ENCODE results near the gene SLC50A1. TPM values are rescaled to one million over a fixed set of nuclear protein-coding genes. Genes with fewer than 3 reads are reported as not detected.

SLC50A1 gene
- total RNA-seq, 1 experiment from 2014 or later = 67.6 TPM

DNA sequence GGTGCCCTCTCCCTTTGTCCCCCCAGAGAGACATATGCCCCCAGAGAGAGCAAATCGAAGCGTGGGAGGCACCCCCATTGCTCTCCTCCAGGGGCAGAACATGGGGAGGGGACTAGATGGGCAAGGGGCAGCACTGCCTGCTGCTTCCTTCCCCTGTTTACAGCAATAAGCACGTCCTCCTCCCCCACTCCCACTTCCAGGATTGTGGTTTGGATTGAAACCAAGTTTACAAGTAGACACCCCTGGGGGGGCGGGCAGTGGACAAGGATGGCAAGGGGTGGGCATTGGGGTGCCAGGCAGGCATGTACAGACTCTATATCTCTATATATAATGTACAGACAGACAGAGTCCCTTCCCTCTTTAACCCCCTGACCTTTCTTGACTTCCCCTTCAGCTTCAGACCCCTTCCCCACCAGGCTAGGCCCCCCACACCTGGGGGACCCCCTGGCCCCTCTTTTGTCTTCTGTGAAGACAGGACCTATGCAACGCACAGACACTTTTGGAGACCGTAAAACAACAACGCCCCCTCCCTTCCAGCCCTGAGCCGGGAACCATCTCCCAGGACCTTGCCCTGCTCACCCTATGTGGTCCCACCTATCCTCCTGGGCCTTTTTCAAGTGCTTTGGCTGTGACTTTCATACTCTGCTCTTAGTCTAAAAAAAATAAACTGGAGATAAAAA, 48.7 kb upstream of the SLC50A1 start:
- BruUV-seq (replicated peaks) = TSS peak; percentile 49
- CTCF ChIA-PET = interaction anchor here (0.5 to 2.0 kb wide), 4 partner anchors 36 to 407 kb away, joined by 3 to 8 read pairs (median 6); partner anchors contain the start of genes ADAM15 and KRTCAP2
- POLR2A ChIA-PET (ENCODE audit: unreplicated experiment) = no interaction called here

DNA sequence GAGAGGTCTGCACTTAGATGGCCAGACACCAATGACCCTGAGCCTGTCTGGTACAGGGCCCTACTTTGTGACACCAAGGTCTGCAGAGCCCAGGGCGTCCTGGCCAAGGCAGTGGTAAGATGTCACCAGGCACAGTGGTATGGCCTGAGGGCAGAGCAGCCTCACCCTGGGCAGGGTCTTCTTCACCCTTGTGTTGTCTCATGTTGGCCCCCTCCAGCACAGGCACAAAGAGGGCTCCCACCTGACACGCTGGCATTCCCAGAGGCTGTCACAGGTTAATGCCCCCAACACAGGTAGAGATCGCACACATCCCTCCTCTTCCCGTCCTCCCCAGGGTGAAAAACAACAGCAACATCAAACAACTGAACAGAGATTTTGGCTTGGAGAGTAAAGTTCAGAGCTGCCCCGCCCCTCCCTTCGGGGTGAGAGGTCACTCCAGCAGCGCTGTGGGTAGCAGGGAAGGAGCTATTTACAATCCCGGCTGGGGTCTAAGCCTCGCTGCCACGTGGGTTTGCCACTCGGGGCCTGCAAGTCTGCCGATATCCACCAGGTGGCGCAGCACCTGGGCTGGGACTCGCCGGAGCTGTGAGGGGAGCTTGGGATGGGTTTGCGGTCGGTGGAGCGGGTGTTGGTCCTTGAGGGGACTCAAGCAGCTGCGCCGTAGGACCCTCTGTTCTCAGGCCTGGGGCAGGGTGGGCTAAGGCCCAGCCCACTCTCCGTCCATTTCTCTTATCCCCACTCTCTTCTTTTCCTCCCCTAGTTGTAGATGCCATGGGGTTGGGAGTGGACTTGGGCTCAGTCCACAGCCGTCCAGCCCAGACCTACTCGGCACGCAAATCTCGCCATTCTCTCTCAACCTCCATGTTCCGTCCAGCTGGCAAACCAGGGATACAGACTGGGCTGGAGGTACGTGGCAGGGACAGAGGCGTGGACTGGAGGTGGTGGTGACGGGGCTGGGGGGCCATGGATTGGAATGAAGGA, 44.3 kb upstream of the SLC50A1 start:
- POLR2A ChIA-PET (ENCODE audit: unreplicated experiment) = interaction anchor here (0.6 to 0.7 kb wide), 2 partner anchors 43 to 82 kb away, joined by 3 to 15 read pairs; partner anchors contain the start of gene KRTCAP2
- peak overlapping the region; percentile 60 for H3K4me2 ChIP-seq
- H3K27ac ChIP-seq = no peak overlapping the region
- CTCF ChIA-PET = interaction anchor here (0.6 to 2.0 kb wide), 12 partner anchors 37 to 606 kb away, joined by 3 to 20 read pairs (median 3); partner anchors contain the start of gene KRTCAP2
- intact Hi-C loops (cut with micrococcal nuclease; ENCODE audit: unreplicated experiment) = loop anchor here (1.0 kb wide), 1 partner anchor 76 kb away; no protein-coding TSS in a partner anchor
- H3F3A ChIP-seq (ENCODE audit: insufficient read depth, low read depth) = peaks cover 8% of the 10 kb centered on the region; the same call in 1 of the 2 replicates
- H3K4me1 ChIP-seq (replicated peaks; ENCODE audit: insufficient read depth) = 0 out of 2 replicates have a peak, but pooled peaks cover 5% of the 10 kb centered on the region
- no peaks in the 10 kb centered on the region for H3K27me3 ChIP-seq (ENCODE audit: insufficient read depth, low read depth)
- no peaks in the 10 kb centered on the region for H3K9me3 ChIP-seq (ENCODE audit: insufficient read depth, low read depth)
- no peaks in the 10 kb centered on the region for H3K36me3 ChIP-seq (ENCODE audit: low read depth)
- peak; percentile 51 to 79 for DNase-seq
- H4K20me1 ChIP-seq (ENCODE audit: insufficient read depth) = no peaks in the 10 kb centered on the region
- no peak overlapping the region for H3K4me3 ChIP-seq
- no TSS peak for BruUV-seq (replicated peaks)
- H3K79me2 ChIP-seq (ENCODE audit: low read depth) = no peaks in the 10 kb centered on the region
- H3K9me2 ChIP-seq (ENCODE audit: insufficient read depth) = no peaks in the 10 kb centered on the region
- no peak for TF ChIP-seq EZH2 (IDR thresholded peaks at IDR 0.05; ENCODE audit: low read depth)
- TF ChIP-seq, protein P1, sequence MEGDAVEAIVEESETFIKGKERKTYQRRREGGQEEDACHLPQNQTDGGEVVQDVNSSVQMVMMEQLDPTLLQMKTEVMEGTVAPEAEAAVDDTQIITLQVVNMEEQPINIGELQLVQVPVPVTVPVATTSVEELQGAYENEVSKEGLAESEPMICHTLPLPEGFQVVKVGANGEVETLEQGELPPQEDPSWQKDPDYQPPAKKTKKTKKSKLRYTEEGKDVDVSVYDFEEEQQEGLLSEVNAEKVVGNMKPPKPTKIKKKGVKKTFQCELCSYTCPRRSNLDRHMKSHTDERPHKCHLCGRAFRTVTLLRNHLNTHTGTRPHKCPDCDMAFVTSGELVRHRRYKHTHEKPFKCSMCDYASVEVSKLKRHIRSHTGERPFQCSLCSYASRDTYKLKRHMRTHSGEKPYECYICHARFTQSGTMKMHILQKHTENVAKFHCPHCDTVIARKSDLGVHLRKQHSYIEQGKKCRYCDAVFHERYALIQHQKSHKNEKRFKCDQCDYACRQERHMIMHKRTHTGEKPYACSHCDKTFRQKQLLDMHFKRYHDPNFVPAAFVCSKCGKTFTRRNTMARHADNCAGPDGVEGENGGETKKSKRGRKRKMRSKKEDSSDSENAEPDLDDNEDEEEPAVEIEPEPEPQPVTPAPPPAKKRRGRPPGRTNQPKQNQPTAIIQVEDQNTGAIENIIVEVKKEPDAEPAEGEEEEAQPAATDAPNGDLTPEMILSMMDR (conservative IDR thresholded peaks at IDR 0.05) = peak; percentile 97
- H2AFZ ChIP-seq = peak overlapping the region; percentile 58

More for the DNA sequence above, 48.7 kb upstream of the SLC50A1 start:
- H3K4me2 ChIP-seq = no peak overlapping the region
- H3K27ac ChIP-seq = no peak overlapping the region
- no peaks in the 10 kb centered on the region for H3K9me2 ChIP-seq (ENCODE audit: insufficient read depth)
- H3K79me2 ChIP-seq (ENCODE audit: low read depth) = no peaks in the 10 kb centered on the region
- intact Hi-C loops (cut with micrococcal nuclease; ENCODE audit: unreplicated experiment) = loop anchor here (1.0 kb wide), 1 partner anchor 80 kb away; no protein-coding TSS in a partner anchor
- no peaks in the 10 kb centered on the region for H4K20me1 ChIP-seq (ENCODE audit: insufficient read depth)
- H3F3A ChIP-seq (ENCODE audit: insufficient read depth, low read depth) = peaks cover 24% of the 10 kb centered on the region; the same call in 1 of the 2 replicates
- peaks cover 36% of the 10 kb centered on the region for H3K4me1 ChIP-seq (replicated peaks; ENCODE audit: insufficient read depth)
- no peaks in the 10 kb centered on the region for H3K36me3 ChIP-seq (ENCODE audit: low read depth)
- no peaks in the 10 kb centered on the region for H3K9me3 ChIP-seq (ENCODE audit: insufficient read depth, low read depth)
- H3K27me3 ChIP-seq (ENCODE audit: insufficient read depth, low read depth) = peaks cover 4% of the 10 kb centered on the region; the same call in 1 of the 2 replicates
- DNase-seq = no peak
- H3K4me3 ChIP-seq = no peak overlapping the region
- H2AFZ ChIP-seq = no peak overlapping the region
- TF ChIP-seq EZH2 (IDR thresholded peaks at IDR 0.05; ENCODE audit: low read depth) = no peak
- TF ChIP-seq, protein P1 (conservative IDR thresholded peaks at IDR 0.05) = no peak; the same call in 1 of the 2 replicates

DNA sequence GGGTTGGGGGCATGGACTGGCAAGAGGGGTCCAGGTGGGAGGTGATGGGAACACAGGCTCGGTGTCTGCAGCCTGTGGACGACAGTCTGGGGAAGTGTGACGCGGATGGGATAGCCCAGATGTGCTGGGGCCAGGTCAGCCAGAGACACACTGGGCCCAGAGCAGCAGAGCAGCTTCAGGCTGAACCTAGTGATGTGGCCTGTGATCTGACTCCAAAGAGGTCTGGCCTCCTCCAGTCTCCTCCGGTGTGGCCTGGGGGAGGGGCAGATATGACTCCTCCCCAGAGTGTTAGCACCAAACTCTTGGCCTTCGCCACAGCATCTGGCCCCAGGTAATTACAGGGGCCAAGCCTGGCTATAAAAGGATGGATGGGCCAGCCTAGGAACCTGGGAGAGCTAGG, 43.5 kb upstream of the SLC50A1 start:
- H3K4me1 ChIP-seq (replicated peaks; ENCODE audit: insufficient read depth) = 0 out of 2 replicates have a peak, but pooled peaks cover 4% of the 10 kb centered on the region
- no peak overlapping the region for H3K4me2 ChIP-seq

More for the DNA sequence above, 43.5 kb upstream of the SLC50A1 start:
- ChIA-PET POLR2A (ENCODE audit: unreplicated experiment) (no interaction called here), CTCF (interaction anchor here (0.6 to 2.0 kb wide), 9 partner anchors 37 to 606 kb away, joined by 3 to 20 read pairs (median 4); partner anchors contain the start of gene KRTCAP2)
- Histone ChIP-seq H2AFZ (no peak overlapping the region), H3K36me3 (ENCODE audit: low read depth) (no peaks in the 10 kb centered on the region), H3F3A (ENCODE audit: insufficient read depth, low read depth) (peaks cover 8% of the 10 kb centered on the region; the same call in 1 of the 2 replicates), H3K79me2 (ENCODE audit: low read depth) (no peaks in the 10 kb centered on the region), H3K27me3 (ENCODE audit: insufficient read depth, low read depth) (no peaks in the 10 kb centered on the region), H3K9me3 (ENCODE audit: insufficient read depth, low read depth) (no peaks in the 10 kb centered on the region), H4K20me1 (ENCODE audit: insufficient read depth) (no peaks in the 10 kb centered on the region), H3K9me2 (ENCODE audit: insufficient read depth) (no peaks in the 10 kb centered on the region), H3K27ac (no peak overlapping the region), H3K4me3 (no peak overlapping the region)
- intact Hi-C loops (cut with micrococcal nuclease; ENCODE audit: unreplicated experiment) = no loop called here
- BruUV-seq (replicated peaks) = no TSS peak
- no peak for TF ChIP-seq EZH2 (IDR thresholded peaks at IDR 0.05; ENCODE audit: low read depth)
- TF ChIP-seq, protein P1 (conservative IDR thresholded peaks at IDR 0.05) = no peak
- no peak for DNase-seq

Measured in PC-9 (cell line).